Superior temporal gyrus (tissue), 1 donor: Measurements from ENCODE around the gene CCR3.

Source experiments
- DNase-seq: peaks from one replicate; pipeline ENCODE4 v3.0.0-alpha.2; 2016; ENCODE audit errors: extremely low spot score

The CCR3 gene

DNA sequence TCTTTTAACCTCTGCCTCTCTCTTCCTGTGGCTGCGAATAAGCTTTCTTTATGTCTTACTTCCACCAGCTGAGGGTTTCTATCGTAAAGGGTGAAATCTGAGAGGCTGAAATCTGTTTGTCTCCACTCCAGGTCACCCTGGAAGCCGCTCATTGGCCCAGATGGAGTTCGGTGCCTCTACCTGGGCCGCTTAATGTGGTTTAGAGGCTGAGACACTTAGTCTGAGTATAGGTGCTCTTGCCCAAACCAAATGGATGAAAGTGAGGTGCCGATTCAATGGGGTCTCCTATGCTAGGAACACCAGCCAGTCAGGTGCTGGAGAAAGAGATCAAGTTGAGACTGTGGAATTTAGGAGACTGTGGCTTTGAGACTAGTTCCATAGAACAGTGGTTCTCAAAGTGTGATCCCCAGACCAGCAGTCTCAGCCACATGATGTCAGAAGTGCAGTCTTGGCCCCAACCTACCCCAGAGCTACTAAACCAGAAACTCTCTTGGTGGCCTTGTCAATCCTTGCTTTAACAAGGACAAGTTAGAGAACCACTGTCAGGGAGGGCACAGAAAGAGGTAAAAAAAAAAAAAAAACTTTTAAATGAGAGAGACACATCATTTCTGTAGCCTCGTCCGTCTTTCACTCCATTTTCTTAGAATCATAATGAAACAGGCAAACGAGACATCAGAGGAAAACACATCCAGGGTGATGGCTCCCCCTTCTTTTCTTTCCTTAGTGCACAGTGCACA, 56.8 kb downstream of the CCR3 start:
- no peak for DNase-seq

DNA sequence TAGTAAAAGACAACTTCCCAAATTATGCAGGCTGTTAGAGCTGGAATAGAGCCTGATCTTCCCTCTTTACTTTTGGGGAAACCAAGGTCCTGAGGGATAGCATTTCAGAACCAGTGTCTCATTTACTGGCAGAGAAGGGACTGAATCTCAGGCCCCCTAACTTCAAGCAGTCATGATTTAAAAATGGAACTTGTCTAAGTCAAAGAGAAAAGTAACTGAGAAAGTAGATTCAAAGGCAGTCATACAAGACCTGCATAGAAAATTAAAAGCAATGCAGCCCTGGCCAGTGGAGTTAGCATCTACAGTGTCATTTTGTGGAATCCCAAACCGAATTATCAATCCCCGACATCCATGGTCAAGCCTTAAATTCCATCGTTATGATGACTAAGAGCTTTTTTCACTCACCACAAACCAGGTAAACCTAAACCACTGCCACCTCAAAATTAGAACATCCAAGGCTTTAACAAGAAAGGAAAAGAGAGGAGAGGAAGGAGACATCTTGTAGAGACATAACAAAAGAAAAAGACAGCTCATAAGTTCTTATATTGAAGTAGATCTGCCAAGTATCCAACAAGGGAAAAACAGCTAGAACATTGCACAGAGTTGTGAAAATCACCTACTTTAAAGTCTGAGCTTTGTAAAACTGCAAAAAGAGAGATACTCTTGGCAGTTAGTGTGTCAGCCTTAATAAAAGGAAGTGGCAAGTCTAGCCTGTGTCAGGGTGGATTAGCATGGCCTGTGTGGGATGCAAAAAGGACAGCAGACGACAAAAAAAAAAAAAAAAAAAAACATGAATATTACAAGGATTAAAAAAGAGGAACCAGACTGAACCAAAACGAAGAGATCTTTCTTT, 57.6 kb downstream of the CCR3 start:
- DNase-seq, result peak; percentile 29

DNA sequence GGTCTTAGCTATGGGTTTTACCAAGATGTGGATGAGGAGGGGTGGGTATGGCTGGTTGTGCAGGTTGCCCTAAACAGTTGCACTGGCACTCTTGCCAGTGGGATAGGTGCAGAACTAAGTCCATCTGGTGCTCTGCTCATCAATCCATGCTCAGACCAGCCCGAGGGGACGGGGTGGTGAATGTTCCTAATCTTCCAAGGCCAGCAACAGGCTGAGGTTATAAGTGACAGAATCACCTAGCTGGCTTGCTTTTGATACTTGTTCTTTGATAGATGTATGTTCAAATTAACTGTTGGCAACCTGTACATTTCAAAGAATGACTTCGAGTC, 58.2 kb downstream of the CCR3 start:
- no peak for DNase-seq

DNA sequence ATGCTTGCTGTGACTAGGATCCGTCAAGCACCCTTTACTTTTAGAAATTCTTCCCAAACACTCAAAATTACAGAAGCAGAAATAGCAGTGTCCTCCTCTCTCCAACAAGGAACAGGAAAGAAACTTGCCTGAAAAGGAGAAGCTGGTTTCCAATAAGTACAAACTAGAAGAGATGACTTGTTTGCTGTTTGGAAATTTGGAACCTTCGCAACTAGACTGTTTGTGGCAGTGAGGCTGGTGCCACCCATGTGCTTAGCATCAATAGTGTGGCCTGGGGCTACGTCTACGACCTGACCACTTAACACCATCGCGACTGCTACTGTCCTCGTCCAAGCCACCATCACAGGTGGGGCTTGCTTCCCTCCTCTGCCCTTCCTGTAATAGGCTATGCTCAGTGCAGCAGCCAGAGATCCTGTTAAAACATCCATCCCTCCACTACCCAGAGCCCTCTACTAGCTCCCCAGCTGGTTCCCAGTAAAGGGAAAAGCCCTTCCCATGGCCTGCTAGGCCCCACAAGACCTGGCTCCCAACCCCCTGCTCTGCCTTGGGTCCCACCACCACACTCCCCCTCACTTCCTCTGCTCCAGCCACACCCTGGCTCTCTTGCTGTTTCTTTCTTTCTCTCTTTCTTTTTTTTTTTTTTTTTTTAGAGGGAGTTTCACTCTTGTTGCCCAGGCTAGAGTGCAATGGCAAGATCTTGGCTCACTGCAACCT, 59.0 kb downstream of the CCR3 start:
- DNase-seq, result no peak

DNA sequence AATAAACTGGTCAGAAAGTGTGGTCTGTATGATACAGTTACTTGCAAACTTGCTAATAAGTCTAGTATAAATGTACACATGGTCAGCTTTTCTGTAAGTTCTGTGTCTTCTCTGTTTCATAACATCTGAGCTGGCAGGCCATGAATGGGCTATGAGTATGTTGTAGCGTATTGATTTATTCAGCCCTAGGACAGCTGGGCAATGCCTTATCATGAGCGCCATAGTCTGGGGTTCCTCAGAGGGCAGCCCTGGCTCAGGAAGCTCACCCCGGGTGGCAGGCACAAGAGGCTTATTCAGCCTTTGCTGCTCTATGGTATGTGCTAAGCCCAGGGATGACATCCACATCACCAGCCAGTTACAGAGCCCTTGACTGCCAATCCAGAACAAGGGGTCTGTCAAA, 61.0 kb downstream of the CCR3 start:
- DNase-seq, result no peak

DNA sequence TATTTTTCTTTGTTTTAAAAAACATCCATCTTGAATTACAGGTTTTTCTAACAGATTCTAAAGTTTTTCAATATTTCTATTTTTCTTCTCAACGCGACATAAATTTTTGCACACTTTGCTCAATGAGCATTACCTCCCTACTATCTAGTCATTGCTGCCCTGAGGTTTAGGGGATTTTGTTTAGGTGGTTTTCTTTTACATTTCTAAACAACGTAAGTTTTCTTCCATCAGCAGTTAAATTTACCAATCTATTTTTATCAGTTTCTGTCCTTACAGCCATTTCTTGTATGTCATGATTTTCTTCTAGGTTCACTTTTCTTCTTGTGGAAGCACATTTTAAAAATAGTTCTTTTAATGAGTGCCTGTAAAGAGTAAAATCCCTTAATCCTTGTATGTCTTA, 62.5 kb downstream of the CCR3 start:
- DNase-seq, result no peak

DNA sequence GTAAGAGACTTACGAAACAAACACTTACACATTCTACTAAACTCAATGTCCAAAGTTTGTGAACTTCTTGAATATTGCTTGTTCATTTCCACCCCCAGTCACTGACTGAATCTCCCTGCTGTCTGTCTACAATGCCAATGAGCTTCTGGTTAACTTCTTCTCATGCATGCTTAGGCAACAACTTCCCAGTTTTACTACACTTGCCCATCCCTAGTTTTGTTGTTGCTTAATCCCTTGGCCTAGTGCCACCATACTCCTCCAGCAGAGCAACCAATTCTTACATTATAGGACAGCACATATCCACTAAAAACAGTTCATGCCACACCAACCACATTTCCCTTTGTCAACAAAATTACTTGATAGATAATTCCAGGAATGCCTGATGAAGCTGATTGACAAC, 70.7 kb downstream of the CCR3 start:
- DNase-seq, result no peak

DNA sequence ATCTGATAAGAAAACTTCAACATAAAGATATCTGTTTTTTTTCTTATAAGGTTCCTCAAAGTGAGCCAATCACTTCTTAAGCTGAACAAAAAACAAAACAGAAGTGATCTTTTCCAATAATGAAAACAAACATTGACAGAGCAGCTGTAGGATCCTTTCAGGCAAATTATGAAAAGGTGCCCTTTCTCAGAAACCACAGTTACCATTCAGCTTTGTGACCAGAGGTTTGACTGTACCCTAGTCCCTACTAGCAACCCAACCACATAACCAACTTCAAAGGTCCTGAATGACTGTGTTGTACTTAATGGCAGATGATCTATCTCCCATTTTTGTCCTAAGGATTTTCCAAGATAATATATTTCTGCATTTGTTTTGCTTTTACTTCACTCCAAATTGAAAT, 72.3 kb downstream of the CCR3 start:
- no peak for DNase-seq

DNA sequence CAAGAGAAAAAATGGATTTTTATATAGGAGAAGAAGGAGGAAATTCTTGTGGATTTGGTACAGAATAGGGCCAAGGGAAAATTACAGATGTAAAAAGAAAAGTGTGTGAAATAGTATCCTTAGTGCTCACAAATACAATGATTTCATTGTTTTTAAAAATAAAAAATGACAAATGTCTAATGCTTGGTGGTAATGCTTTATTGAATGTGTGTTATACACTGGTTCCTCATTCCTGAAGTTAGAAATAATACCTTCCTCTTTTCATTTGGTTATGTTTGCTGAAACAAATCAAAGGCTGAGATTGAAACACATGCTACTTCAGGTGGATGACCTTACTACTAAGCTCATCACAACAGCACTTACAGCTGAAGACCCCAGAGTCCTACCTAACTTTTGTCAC, 73.9 kb downstream of the CCR3 start:
- no peak for DNase-seq
